GM18511 (cell line): ENCODE measurements around the gene CPA4.
"Not testable (repeated sequence)": the region's sequence is repeated elsewhere in the genome, so short reads cannot be mapped to it uniquely, and the experiment has no call there.

Experiments
- ATAC-seq: cut with Tn5 transposase; IDR thresholded peaks from one replicate; pipeline ENCODE4 v1.9.1; 2021; ENCODE audit warnings: mild to moderate bottlenecking, moderate library complexity; ENCODE audit not compliant: unreplicated experiment

The CPA4 gene

GRCh38 chr7:130292682-130293257 is at the start of gene CPA4:
CPA4 (plus strand) TSS chr7:130293161; CDS start chr7:130293181, 20 bp downstream.
- ATAC-seq, result no peak

GRCh38 chr7:130243486-130243885 is 49.5 kb upstream of the CPA4 start:
- not testable (repeated sequence) for ATAC-seq

GRCh38 chr7:130246491-130246890 is 46.5 kb upstream of the CPA4 start:
- not testable (repeated sequence) for ATAC-seq

- ATAC-seq, result not testable (repeated sequence)
Measured at GRCh38 chr7:130248842-130249241, 44.1 kb upstream of the CPA4 start.

- not testable (repeated sequence) for ATAC-seq
Measured at GRCh38 chr7:130249626-130250025, 43.3 kb upstream of the CPA4 start.

- ATAC-seq, result no peak
Measured at GRCh38 chr7:130254555-130254954, 38.4 kb upstream of the CPA4 start.

- ATAC-seq, result no peak
Measured at GRCh38 chr7:130256704-130257103, 36.3 kb upstream of the CPA4 start.

GRCh38 chr7:130258494-130259078 is 34.4 kb upstream of the CPA4 start:
- no peak for ATAC-seq

GRCh38 chr7:130262448-130262847 is 30.5 kb upstream of the CPA4 start:
- no peak for ATAC-seq

GRCh38 chr7:130263130-130263529 is 29.8 kb upstream of the CPA4 start:
- no peak for ATAC-seq

GRCh38 chr7:130266258-130266960 is 26.6 kb upstream of the CPA4 start, which contains the start of gene CPA2:
CPA2 (plus strand) TSS chr7:130266863; CDS start chr7:130266882, 19 bp downstream.
- no peak for ATAC-seq

GRCh38 chr7:130266961-130267321 is 26.0 kb upstream of the CPA4 start:
- no peak for ATAC-seq

- ATAC-seq, result no peak
Measured at GRCh38 chr7:130268463-130269317, 24.3 kb upstream of the CPA4 start.

- ATAC-seq, result no peak
Measured at GRCh38 chr7:130269318-130269694, 23.7 kb upstream of the CPA4 start.

GRCh38 chr7:130270947-130271800 is 21.8 kb upstream of the CPA4 start:
- no peak for ATAC-seq

- no peak for ATAC-seq
Measured at GRCh38 chr7:130272381-130273080, 20.4 kb upstream of the CPA4 start.

GRCh38 chr7:130273081-130273932 is 19.7 kb upstream of the CPA4 start:
- no peak for ATAC-seq

- ATAC-seq, result no peak
Measured at GRCh38 chr7:130273933-130274255, 19.1 kb upstream of the CPA4 start.

- ATAC-seq, result no peak
Measured at GRCh38 chr7:130274296-130274695, 18.7 kb upstream of the CPA4 start.
